Measurements from ENCODE around the gene ZFP36L2.

Gene ZFP36L2

DNA sequence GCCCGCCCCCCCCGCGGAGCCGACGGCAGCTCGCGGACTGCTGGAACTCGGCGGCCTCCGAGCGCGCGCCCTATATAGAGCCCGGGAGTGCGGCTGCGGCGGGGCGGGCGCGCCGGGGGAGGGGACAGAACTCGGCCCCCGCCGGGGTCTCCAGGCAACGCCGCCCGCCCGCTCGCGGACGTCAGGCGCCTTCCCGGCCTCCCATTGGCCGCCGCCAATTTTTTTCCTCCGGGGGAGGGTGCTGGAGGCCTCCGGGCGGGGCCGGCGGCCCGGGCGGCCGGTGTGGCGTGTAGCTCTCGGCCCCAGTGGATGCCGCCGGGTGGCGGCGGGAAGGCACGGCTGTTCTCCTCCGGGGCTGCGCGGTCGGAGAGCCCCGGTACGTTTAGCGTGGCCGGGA is at the start of gene ZFP36L2:
Gene ZFP36L2 (minus strand): TSS at position 49 of the 397 bp plus-strand sequence. CDS start 291 bp downstream, outside the sequence.
- peak; percentile 88 to 94 (median 92) for DNase-seq (ENCODE audit: low read depth in 3 of 3)

DNA sequence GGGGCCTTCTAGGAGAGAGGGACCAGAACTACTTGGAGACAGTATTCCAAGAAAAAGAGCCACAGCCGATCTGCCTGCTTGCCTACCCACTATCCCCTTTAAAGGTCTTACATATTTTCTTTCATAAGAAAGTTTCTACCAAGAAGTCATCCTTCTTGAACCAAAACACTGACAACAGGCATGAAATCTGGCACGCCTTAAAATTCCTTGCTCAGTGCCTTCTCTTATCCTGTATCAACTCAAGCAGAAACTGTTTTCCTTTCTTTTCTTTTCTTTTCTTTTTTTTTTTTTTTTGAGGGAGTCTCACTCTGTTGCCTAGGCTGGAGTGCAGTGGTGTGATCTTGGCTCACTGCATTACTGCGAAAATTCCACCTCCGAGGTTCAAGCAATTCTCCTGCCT is 48.3 kb upstream of the ZFP36L2 start:
- no peak for DNase-seq (ENCODE audit: low read depth in 3 of 3)

- DNase-seq (ENCODE audit: low read depth in 3 of 3) = no peak
These were observed 47.6 kb upstream of the ZFP36L2 start for GRCh38 chr2:43274055-43274454.

- no peak for DNase-seq (ENCODE audit: low read depth in 3 of 3)
These were observed 47.1 kb upstream of the ZFP36L2 start for GRCh38 chr2:43273529-43273928.

DNA sequence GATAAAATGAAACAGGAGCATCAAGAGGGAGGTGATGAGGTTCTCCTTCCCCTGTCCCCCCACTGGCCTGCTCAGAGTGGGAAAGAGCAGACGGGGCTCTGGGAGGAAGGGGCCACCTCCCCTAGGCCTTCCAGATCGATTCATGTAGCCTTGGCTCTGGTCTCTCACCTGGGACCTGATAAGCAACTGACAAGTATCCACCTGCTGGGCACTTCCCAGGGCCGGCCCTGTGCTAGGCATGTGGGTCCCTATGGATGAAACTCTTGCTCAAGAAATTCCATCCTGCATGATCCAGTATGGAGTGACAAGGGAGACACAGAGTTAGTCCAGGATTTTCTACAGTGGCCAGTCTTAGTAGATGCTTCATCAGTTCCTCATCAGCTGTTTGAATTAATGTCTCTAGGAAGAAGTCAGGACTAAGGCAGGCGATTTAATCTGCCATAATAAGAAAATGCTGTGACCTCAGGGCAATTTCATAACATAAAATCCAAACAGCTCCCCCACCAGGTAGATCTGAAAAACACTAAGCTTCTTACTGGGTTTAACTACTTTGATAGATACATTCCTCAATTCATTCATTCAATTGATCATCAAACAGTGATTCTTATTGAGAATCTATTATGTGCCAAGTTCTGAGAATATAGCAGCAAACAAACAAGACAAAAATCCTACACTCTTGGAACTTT is 44.7 kb upstream of the ZFP36L2 start:
- no peak for DNase-seq (ENCODE audit: low read depth in 3 of 3)

- no peak for DNase-seq (ENCODE audit: low read depth in 3 of 3)
These were observed 44.1 kb upstream of the ZFP36L2 start for GRCh38 chr2:43270461-43270860.

DNA sequence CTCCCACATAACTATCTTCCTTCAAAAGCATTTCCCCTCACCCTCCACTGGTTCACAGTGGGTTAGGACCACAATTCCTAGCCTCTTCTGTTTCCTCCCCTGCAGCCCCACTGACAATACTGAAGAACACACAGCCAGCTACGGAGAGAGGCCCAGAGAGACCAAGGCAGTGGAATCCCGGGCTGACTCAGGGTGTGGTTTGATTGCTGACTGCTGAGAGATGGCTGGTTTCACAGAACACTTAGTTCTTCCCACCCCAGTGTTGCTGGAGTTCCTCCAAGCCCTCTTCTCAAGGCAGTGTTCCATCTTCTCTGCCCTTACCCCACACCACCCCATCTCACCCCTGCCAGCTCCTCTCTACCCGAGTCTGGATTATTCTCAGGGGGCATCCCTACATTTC is 43.3 kb upstream of the ZFP36L2 start:
- DNase-seq (ENCODE audit: low read depth in 3 of 3) = no peak

- DNase-seq (ENCODE audit: low read depth in 3 of 3) = no peak
These were observed 42.7 kb upstream of the ZFP36L2 start for GRCh38 chr2:43269074-43269572.

GRCh38 chr2:43268066-43268953 is 41.9 kb upstream of the ZFP36L2 start:
- DNase-seq (ENCODE audit: low read depth in 3 of 3) = no peak

- no peak for DNase-seq (ENCODE audit: low read depth in 3 of 3)
These were observed 41.0 kb upstream of the ZFP36L2 start for GRCh38 chr2:43267381-43267780.

GRCh38 chr2:43266711-43267111 is 40.3 kb upstream of the ZFP36L2 start:
- DNase-seq (ENCODE audit: low read depth in 3 of 3) = no peak

GRCh38 chr2:43265421-43265820 is 39.0 kb upstream of the ZFP36L2 start:
- DNase-seq (ENCODE audit: low read depth in 3 of 3) = no peak

DNA sequence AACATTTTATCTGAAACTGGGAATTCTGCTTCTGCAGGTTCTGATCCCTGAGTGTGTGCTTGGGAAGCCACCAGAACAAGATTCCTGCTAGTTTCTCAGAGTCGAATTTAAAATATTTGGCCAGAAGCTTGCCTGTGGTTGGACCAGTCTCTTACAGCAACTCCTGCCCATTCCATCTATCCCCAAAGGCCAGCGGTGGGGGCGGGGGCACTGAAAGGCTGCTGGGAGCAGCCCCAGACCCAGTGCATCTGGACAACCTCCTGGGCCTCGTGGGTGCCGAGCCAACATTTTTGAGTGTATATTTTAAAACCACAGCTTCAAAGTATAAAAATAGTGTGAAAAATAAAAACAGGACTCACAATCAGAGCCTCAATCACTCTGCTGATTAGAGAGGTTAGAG is 38.6 kb upstream of the ZFP36L2 start:
- no peak for DNase-seq (ENCODE audit: low read depth in 3 of 3)

GRCh38 chr2:43262951-43263350 is 36.5 kb upstream of the ZFP36L2 start:
- no peak for DNase-seq (ENCODE audit: low read depth in 3 of 3)

DNA sequence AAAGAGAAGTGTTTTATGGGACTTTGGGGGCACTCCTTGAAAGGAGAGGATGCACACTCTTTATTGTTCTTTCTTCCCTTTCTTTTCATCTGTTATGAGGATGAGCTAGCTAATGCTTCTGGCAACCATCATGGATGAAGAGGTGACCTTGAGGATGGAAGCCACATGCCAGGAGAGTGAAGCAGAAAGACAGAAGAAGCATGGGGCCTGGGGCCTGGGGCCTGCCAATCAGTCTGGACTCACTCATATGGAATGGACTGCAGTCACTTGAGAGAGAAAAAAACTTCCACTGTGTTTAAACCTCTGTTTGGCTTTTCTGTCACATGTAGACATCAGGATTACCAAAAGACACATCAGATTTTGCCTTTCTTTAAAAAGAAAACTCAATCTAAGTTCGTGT is 35.8 kb upstream of the ZFP36L2 start:
- no peak for DNase-seq (ENCODE audit: low read depth in 3 of 3)

DNA sequence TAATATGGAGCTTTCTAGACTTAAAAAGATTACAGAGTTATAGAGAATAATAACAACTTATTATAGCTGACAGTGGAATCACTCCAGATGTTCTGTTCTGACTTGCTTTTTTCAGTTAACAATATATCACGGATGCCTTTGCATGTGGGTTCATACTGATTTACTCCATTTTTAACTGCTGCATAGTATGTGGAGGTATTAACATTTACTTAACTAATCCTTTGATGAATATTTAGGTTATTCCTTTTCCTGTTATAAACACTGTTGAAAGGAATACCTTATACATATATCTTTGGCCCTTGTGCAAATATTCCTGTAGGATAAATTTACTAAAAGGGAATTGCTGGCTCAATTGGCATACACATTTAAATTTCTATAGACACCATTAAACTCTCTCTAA is 33.1 kb upstream of the ZFP36L2 start:
- DNase-seq (ENCODE audit: low read depth in 3 of 3) = no peak

DNA sequence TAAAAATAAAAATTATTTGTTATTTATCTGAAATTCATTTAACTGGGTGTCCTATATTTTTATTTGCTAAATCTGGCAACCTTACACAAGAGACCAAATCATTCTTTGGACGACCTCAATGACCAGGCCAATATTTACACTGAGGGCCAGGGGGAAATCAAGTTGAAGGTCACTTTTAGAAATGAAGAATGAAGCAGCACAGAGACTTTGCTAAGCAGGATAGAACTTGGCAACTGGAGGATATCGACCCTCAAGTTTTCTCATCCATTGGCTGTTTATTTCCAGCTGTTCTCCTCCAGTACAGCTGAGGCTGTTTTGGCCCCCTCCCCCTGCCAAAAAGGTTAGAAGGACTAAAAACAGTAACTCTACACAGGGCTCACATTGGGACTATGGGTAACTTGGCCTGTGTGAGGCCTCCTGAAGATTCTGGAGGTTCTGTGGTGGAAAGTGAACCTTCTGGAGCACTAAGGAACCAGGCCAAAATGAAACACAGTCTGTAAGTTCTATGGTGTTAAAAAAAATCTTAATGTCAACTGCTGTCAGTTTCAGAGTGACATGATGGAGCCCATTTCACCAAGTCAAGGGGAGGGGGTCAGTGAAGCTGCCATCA is 32.2 kb upstream of the ZFP36L2 start:
- DNase-seq (ENCODE audit: low read depth in 3 of 3) = no peak

GRCh38 chr2:43255296-43255910 is 29.0 kb upstream of the ZFP36L2 start:
- DNase-seq (ENCODE audit: low read depth in 3 of 3) = no peak

DNA sequence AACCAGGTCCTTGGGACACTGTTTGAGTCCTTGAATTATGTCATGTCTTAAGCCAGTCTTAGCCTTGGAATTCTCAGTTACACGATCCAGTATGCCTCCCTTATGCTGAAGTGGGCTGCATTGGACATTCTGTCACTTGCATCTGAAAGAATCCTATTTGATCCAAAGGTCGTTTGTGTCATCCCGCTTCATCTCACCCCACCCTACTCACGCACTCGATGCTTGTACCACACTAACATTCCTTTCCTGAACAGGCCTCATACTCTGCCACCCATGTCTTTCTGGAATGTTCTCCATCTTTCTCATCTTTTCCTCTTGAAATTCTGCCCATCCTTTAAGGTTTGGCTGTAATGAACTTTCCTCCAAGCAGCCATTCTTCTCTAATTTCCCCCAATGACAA is 27.9 kb upstream of the ZFP36L2 start:
- no peak for DNase-seq (ENCODE audit: low read depth in 3 of 3)

- DNase-seq (ENCODE audit: low read depth in 3 of 3) = no peak
These were observed 24.8 kb upstream of the ZFP36L2 start for GRCh38 chr2:43251171-43251731.

GRCh38 chr2:43250015-43250414 is 23.6 kb upstream of the ZFP36L2 start:
- no peak for DNase-seq (ENCODE audit: low read depth in 3 of 3)

DNA sequence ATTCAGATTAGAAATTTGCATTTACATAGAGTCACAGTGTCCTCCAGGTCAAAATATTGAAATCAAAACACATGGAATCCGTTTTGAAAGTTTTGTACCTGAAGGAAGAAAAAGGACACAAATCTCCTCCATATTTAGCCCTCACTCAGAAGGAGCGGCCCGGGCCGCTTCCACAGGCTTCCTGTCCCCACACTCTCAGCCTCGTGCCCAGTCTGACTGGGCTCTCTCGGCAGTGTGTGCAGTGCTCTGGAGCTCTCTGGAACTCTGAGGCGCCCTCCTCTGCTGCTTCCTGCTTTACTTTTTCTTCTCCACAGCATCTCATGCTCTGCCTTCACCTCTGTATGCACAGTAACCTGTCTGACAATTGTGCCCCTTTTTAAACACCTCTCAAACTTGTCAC is 22.2 kb upstream of the ZFP36L2 start:
- DNase-seq (ENCODE audit: low read depth in 3 of 3) = no peak

Measured in stimulated activated CD4-positive, alpha-beta T cell treated with anti-CD3 and anti-CD28 coated beads, TNF-alpha, amount 100 ng/mL, for 24 hours (primary cell).